Lung (tissue), 12 donors: ENCODE data around the gene CCDC8. TPM values are rescaled to one million over a fixed set of nuclear protein-coding genes. Genes with fewer than 3 reads are reported as not detected.
"Not testable (repeated sequence)": the region's sequence is repeated elsewhere in the genome, so short reads cannot be mapped to it uniquely, and the experiment has no call there.

Experiments
- ATAC-seq: fragments of 200-7000 bp; cut with Tn5 transposase; one replicate; pipeline ENCODE4 v1.9.1; 2020; ENCODE audit warnings: moderate number of reproducible peaks; ENCODE audit not compliant: insufficient read depth, low FRiP score
- DNase-seq, 3 donors: peaks; one replicate each; pipeline ENCODE4 v3.0.0-alpha.2; 2013 to 2017
- H3K27ac ChIP-seq, 2 donors: one replicate each; pipeline ENCODE4 v1.5.1; 2013; ENCODE audit warnings: mild to moderate bottlenecking in 2 of 2, moderate library complexity in 2 of 2, control low read depth in 1 of 2, inconsistent platforms in 1 of 2, low read depth in 1 of 2, low read length in 1 of 2
- H3K27me3 ChIP-seq, 3 donors: one replicate each; pipeline ENCODE4 v1.5.1; 2013; ENCODE audit warnings: low read length in 2 of 3; ENCODE audit not compliant: control insufficient read depth in 3 of 3, insufficient read depth in 3 of 3
- H3K36me3 ChIP-seq, 4 donors: one replicate each; pipeline ENCODE4 v1.5.1; 2013; ENCODE audit warnings: low read length in 4 of 4, mild to moderate bottlenecking in 1 of 4, moderate library complexity in 1 of 4; ENCODE audit not compliant: control insufficient read depth in 4 of 4, insufficient read depth in 4 of 4
- H3K4me1 ChIP-seq, 5 donors: one replicate each; pipeline ENCODE4 v1.5.1; 2013; ENCODE audit warnings: low read length in 5 of 5, mild to moderate bottlenecking in 2 of 5, moderate library complexity in 1 of 5; ENCODE audit not compliant: control insufficient read depth in 5 of 5, insufficient read depth in 5 of 5
- H3K4me3 ChIP-seq: one replicate; pipeline ENCODE4 v1.5.1; 2013; ENCODE audit warnings: mild to moderate bottlenecking, control low read depth, moderate library complexity
- H3K9ac ChIP-seq, 2 donors: one replicate each; pipeline ENCODE4 v1.5.1; 2013; ENCODE audit warnings: low read length in 2 of 2, control low read depth in 1 of 2; ENCODE audit not compliant: insufficient read depth in 1 of 2
- H3K9me3 ChIP-seq, 4 donors: one replicate each; pipeline ENCODE4 v1.5.1; 2013; ENCODE audit warnings: low read length in 3 of 4, mild to moderate bottlenecking in 1 of 4, moderate library complexity in 1 of 4; ENCODE audit not compliant: control insufficient read depth in 4 of 4, insufficient read depth in 3 of 4
- WGBS, 2 donors: extraction: QIAGEN DNeasy Blood & Tissue Kit; methylation state at CpG; one replicate each; pipeline ENCODE4 v1.1.7; 2013; 5-methylcytosine and 5-hydroxymethylcytosine counted together
- polyA plus RNA-seq, 2 donors: library from polyadenylated mRNA; stranded (reverse); fragments of 200-250 nt; gene quantifications; one replicate each; pipeline ENCODE4 v1.2.1, GENCODE V29; 2013
- total RNA-seq, 2 donors: library from RNA; depleted of rRNA in 1 of 2; stranded (reverse); fragments of >200 nt in 1 of 2; gene quantifications; one replicate each; pipeline ENCODE4 v1.2.1, GENCODE V29; 2014 to 2021
- TF ChIP-seq, protein P1 (sequence below): IDR thresholded peaks from 2 replicates; pipeline ENCODE4 v1.5.1; 2012; ENCODE audit warnings: mild to moderate bottlenecking; ENCODE audit errors: control extremely low read depth, extremely low read depth
- donor health status: control.
- donor health status: control.
- donor health status: Bipolar disorder and iron deficiency.
- donor health status: healthy.
- donor health status: DM: yes; HTN: yes; CAD: no.

The CCDC8 gene
- total and polyA plus RNA-seq, 4 donors, result 3.9 to 45.7 (median 13.0) TPM

- Histone ChIP-seq H3K4me1 (peaks cover 3 to 20% (median 5%) of the 10 kb centered on the region in 5 donors), H3K27me3 (no peaks in the 10 kb centered on the region), H3K9ac (no peak overlapping the region), H3K36me3 (no peaks in the 10 kb centered on the region), H3K9me3 (no peaks in the 10 kb centered on the region), H3K27ac (no peak overlapping the region), H3K4me3 (no peak overlapping the region)
- 53 to 63% methylated on average over 8 of the region's 8 CpGs for WGBS, 2 donors
- ATAC-seq (no peak), DNase-seq (peak; percentile 42 to 56 (median 55))
- TF ChIP-seq, protein P1, sequence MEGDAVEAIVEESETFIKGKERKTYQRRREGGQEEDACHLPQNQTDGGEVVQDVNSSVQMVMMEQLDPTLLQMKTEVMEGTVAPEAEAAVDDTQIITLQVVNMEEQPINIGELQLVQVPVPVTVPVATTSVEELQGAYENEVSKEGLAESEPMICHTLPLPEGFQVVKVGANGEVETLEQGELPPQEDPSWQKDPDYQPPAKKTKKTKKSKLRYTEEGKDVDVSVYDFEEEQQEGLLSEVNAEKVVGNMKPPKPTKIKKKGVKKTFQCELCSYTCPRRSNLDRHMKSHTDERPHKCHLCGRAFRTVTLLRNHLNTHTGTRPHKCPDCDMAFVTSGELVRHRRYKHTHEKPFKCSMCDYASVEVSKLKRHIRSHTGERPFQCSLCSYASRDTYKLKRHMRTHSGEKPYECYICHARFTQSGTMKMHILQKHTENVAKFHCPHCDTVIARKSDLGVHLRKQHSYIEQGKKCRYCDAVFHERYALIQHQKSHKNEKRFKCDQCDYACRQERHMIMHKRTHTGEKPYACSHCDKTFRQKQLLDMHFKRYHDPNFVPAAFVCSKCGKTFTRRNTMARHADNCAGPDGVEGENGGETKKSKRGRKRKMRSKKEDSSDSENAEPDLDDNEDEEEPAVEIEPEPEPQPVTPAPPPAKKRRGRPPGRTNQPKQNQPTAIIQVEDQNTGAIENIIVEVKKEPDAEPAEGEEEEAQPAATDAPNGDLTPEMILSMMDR, result no peak
These were observed 29.6 kb upstream of the CCDC8 start for GRCh38 chr19:46442808-46443450.

DNA sequence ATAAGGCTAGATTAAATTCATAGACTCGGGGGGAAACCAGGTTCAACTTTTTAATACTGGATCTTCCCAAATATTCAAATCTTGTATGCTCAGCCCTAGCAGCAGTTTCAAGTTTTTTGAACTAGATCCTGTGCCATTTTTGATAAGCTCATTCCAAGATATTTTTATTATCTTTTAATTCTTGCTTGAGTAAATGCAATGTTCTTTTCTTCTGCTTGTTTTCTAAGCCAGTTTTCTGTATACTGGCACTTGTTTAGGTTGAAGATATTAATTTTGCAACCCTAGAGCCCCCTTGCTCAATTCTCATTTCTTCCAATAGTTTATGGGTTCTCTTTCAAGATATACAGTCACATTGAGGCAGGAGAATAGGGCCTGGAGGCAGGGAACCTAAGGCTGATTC lies 28.5 kb upstream of the CCDC8 start:
- peaks cover 3 to 17% (median 5%) of the 10 kb centered on the region in 5 donors for H3K4me1 ChIP-seq
- no peak overlapping the region for H3K4me3 ChIP-seq
- H3K9me3 ChIP-seq, result no peaks in the 10 kb centered on the region
- H3K27me3 ChIP-seq, result no peaks in the 10 kb centered on the region
- TF ChIP-seq, protein P1, result no peak
- DNase-seq, result peak in 2 of 3 donors; percentile 93 to 95
- no peak overlapping the region for H3K27ac ChIP-seq
- 54 to 61% methylated on average over 1 of the region's 1 CpG for WGBS, 2 donors
- no peak for ATAC-seq
- no peaks in the 10 kb centered on the region for H3K36me3 ChIP-seq
- H3K9ac ChIP-seq, result no peak overlapping the region

DNA sequence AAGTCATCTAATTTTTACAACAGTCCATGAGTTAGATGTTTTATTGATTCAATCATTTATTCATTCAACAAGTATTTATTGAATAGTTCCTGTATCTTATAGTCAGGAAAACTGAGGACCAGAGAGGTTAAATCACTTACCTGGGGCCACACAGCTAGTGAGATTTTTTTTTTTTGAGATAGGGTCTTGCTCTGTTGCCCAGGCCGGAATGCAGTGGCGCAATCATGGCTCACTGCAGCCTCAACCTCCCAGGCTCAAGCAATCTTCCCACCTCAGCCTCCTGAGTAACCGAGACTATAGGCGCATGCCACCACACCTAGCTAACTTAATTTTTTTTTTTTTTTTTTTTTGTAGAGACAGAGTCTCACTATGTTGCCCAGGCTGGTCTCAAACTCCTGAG lies 22.3 kb upstream of the CCDC8 start:
- WGBS, 2 donors, result 97 to 99% methylated on average over 4 of the region's 4 CpGs

GRCh38 chr19:46435009-46435408 lies 21.6 kb upstream of the CCDC8 start:
- Histone ChIP-seq H3K9ac (no peak overlapping the region), H3K27me3 (peaks cover 0 to 2% (median 0%) of the 10 kb centered on the region in 3 donors), H3K4me3 (no peak overlapping the region), H3K9me3 (no peaks in the 10 kb centered on the region), H3K27ac (no peak overlapping the region), H3K36me3 (no peaks in the 10 kb centered on the region), H3K4me1 (no peaks in the 10 kb centered on the region)
- TF ChIP-seq, protein P1, result no peak
- no peak for DNase-seq
- no peak for ATAC-seq
- WGBS, 2 donors, result 48 to 49% methylated on average over 6 of the region's 6 CpGs

More for the DNA sequence above, 22.3 kb upstream of the CCDC8 start:
- not testable (repeated sequence) for H3K27ac ChIP-seq, H3K4me3 ChIP-seq, DNase-seq, H3K9me3 ChIP-seq, H3K36me3 ChIP-seq, H3K9ac ChIP-seq, H3K4me1 ChIP-seq, ATAC-seq, H3K27me3 ChIP-seq

GRCh38 chr19:46433470-46433869 lies 20.1 kb upstream of the CCDC8 start:
- H3K27me3 ChIP-seq, H3K4me3 ChIP-seq, H3K4me1 ChIP-seq, H3K9ac ChIP-seq, H3K27ac ChIP-seq, DNase-seq, H3K36me3 ChIP-seq, H3K9me3 ChIP-seq, ATAC-seq: not testable (repeated sequence)
- WGBS, 2 donors, result 68 to 79% methylated on average over 7 of the region's 7 CpGs
